RKO (cell line): ENCODE results near the gene TBCB.

Experiments
- DNase-seq: peaks from one replicate; pipeline ENCODE4 v3.0.0-alpha.2; 2016; ENCODE audit warnings: low spot score

The TBCB gene

GRCh38 chr19:36136964-36137686 is 21.9 kb downstream of the TBCB start:
- peak; percentile 62 for DNase-seq

GRCh38 chr19:36139120-36139472 is 23.8 kb downstream of the TBCB start:
- DNase-seq: no peak

GRCh38 chr19:36139473-36140303 is 24.4 kb downstream of the TBCB start, which contains the start of gene CAPNS1:
TSS of gene CAPNS1 (plus strand) at chr19:36140066. CDS start at chr19:36141012, 946 bp downstream.
- peak; percentile 96 for DNase-seq

- DNase-seq: peak; percentile 57
Observed at GRCh38 chr19:36140304-36141038, 25.2 kb downstream of the TBCB start.

GRCh38 chr19:36141039-36141927 is 26.0 kb downstream of the TBCB start:
- peak; percentile 75 for DNase-seq

- DNase-seq: no peak
Observed at GRCh38 chr19:36142046-36142445, 26.8 kb downstream of the TBCB start.

GRCh38 chr19:36142496-36142895 is 27.2 kb downstream of the TBCB start:
- no peak for DNase-seq

GRCh38 chr19:36144624-36145023 is 29.4 kb downstream of the TBCB start:
- DNase-seq: no peak

GRCh38 chr19:36149673-36150406 is 34.6 kb downstream of the TBCB start:
- DNase-seq: no peak

GRCh38 chr19:36150586-36150985 is 35.3 kb downstream of the TBCB start:
- DNase-seq: no peak

GRCh38 chr19:36151144-36152018 is 36.1 kb downstream of the TBCB start:
- DNase-seq: no peak

GRCh38 chr19:36152019-36152351 is 36.7 kb downstream of the TBCB start:
- DNase-seq: no peak

GRCh38 chr19:36152352-36153091 is 37.3 kb downstream of the TBCB start, which contains the start of gene COX7A1:
TSS of gene COX7A1 (minus strand) at chr19:36152447. CDS start at chr19:36152407, 40 bp downstream.
- no peak for DNase-seq

- no peak for DNase-seq
Observed at GRCh38 chr19:36153126-36153525, 37.9 kb downstream of the TBCB start.

- no peak for DNase-seq
Observed at GRCh38 chr19:36160821-36161596, 45.7 kb downstream of the TBCB start.

GRCh38 chr19:36163813-36164212 is 48.5 kb downstream of the TBCB start:
- DNase-seq: no peak

GRCh38 chr19:36169084-36169760 is 54.0 kb downstream of the TBCB start:
- no peak for DNase-seq

- no peak for DNase-seq
Observed at GRCh38 chr19:36172852-36173251, 57.6 kb downstream of the TBCB start.
